ENCODE data around the gene SENP7.

The SENP7 gene

DNA sequence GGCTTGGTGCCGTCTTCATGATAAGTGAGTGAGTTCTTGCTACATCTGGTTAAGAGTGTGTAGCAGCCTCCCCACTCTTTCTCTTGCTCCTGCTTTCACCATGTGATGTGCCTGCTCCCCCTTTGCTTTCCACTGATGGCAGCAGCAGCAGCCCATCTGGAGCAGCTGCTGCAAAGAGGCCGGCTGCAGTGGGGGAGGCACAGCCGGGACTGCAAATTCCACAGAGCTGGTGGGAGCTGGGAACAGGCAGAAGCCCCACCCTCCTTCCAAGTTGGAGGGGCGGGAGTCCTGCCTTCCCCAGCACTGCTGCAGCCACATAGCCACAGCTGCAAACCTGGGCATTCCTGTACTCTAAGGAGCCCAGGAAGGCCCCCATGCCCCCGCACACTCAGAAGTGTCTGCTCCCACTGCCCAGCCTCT, 129.8 kb downstream of the SENP7 start:
- no peak overlapping the region for H3K4me3 ChIP-seq (ENCODE audit: low read depth, low read length)
- H3K18ac ChIP-seq (ENCODE audit: low read length) = no peak overlapping the region
- H3K36me3 ChIP-seq (ENCODE audit: control insufficient read depth in 1 of 2, insufficient read depth in 2 of 2, low read length in 2 of 2) = no peaks in the 10 kb centered on the region
- no peak overlapping the region for H3K4ac ChIP-seq (ENCODE audit: low read depth, low read length)
- no peaks in the 10 kb centered on the region for H3K79me2 ChIP-seq (ENCODE audit: control insufficient read depth, insufficient read depth, low read length, poor library complexity)
- no peak overlapping the region for H3K14ac ChIP-seq (ENCODE audit: low read length)
- no CpG with 5 or more reads among the region's 5 CpGs for WGBS (ENCODE audit: extremely low coverage, insufficient coverage, insufficient read length)
- H3K9me3 ChIP-seq (ENCODE audit: insufficient read depth, low read depth, low read length) = no peaks in the 10 kb centered on the region
- H4K8ac ChIP-seq (ENCODE audit: low read depth, low read length) = no peak overlapping the region
- no peaks in the 10 kb centered on the region for H3K27me3 ChIP-seq (ENCODE audit: insufficient read depth, low read length)
- no peaks in the 10 kb centered on the region for H3K79me1 ChIP-seq (ENCODE audit: low read length)
- H3K27ac ChIP-seq (ENCODE audit: low read depth, low read length) = no peak overlapping the region
- H3K4me2 ChIP-seq (ENCODE audit: low read length) = no peak overlapping the region
- DNase-seq = no peak
- no peak overlapping the region for H2AK5ac ChIP-seq (ENCODE audit: low read length)
- no peak overlapping the region for H3K23ac ChIP-seq (ENCODE audit: low read length)
- no peak overlapping the region for H3K9ac ChIP-seq (ENCODE audit: low read length)
- H3K4me1 ChIP-seq (ENCODE audit: control insufficient read depth in 1 of 2, insufficient read depth in 2 of 2, low read length in 2 of 2) = peaks cover 5 to 9% of the 10 kb centered on the region in 2 experiments
- H4K91ac ChIP-seq (ENCODE audit: low read depth, low read length) = no peak overlapping the region
- H4K12ac ChIP-seq (ENCODE audit: low read depth, low read length) = no peak overlapping the region
- H2BK12ac ChIP-seq (ENCODE audit: low read length) = no peak overlapping the region
- H2AFZ ChIP-seq (ENCODE audit: insufficient read depth, low read length, poor library complexity) = no peak overlapping the region
- no peak overlapping the region for H2BK120ac ChIP-seq (ENCODE audit: insufficient read depth, low read length, poor library complexity)
- no peak overlapping the region for H2BK5ac ChIP-seq (ENCODE audit: low read depth, low read length, poor library complexity)

DNA sequence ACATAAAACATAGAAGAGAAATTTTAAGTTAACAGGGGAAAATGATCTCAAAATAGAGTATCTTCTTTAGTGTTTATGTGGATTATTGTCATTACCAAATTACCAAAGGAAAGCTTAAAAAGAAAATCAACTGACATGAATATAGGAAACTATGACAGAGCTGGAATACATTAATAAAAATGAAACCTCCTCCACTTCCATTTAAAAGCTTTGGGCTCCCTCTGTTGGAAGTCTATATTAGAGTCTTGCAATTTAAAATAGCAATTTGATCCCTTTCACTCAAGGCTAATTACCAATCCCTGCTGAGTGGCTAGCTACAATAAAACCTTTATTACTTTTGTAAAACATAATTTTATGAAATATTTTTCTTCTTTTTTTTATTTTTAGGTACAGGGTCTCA, 131.2 kb downstream of the SENP7 start:
- DNase-seq = peak in 1 of 2 donors; percentile 50
- no peaks in the 10 kb centered on the region for H3K79me1 ChIP-seq (ENCODE audit: low read length)
- H3K23ac ChIP-seq (ENCODE audit: low read length) = no peak overlapping the region
- H3K14ac ChIP-seq (ENCODE audit: low read length) = no peak overlapping the region
- no peak overlapping the region for H3K4ac ChIP-seq (ENCODE audit: low read depth, low read length)
- no peak overlapping the region for H3K4me2 ChIP-seq (ENCODE audit: low read length)
- H3K36me3 ChIP-seq (ENCODE audit: control insufficient read depth in 1 of 2, insufficient read depth in 2 of 2, low read length in 2 of 2) = no peaks in the 10 kb centered on the region
- no peak overlapping the region for H3K4me3 ChIP-seq (ENCODE audit: low read depth, low read length)
- H2AK5ac ChIP-seq (ENCODE audit: low read length) = no peak overlapping the region
- no peak overlapping the region for H4K12ac ChIP-seq (ENCODE audit: low read depth, low read length)
- no peak overlapping the region for H2BK12ac ChIP-seq (ENCODE audit: low read length)
- H2BK5ac ChIP-seq (ENCODE audit: low read depth, low read length, poor library complexity) = no peak overlapping the region
- no peak overlapping the region for H4K8ac ChIP-seq (ENCODE audit: low read depth, low read length)
- H3K9ac ChIP-seq (ENCODE audit: low read length) = no peak overlapping the region
- no peak overlapping the region for H4K91ac ChIP-seq (ENCODE audit: low read depth, low read length)
- H3K9me3 ChIP-seq (ENCODE audit: insufficient read depth, low read depth, low read length) = no peaks in the 10 kb centered on the region
- H3K18ac ChIP-seq (ENCODE audit: low read length) = no peak overlapping the region
- no peak overlapping the region for H3K27ac ChIP-seq (ENCODE audit: low read depth, low read length)
- no peaks in the 10 kb centered on the region for H3K27me3 ChIP-seq (ENCODE audit: insufficient read depth, low read length)
- H2AFZ ChIP-seq (ENCODE audit: insufficient read depth, low read length, poor library complexity) = no peak overlapping the region
- peaks cover 5 to 7% of the 10 kb centered on the region in 2 experiments for H3K4me1 ChIP-seq (ENCODE audit: control insufficient read depth in 1 of 2, insufficient read depth in 2 of 2, low read length in 2 of 2)
- no peak overlapping the region for H2BK120ac ChIP-seq (ENCODE audit: insufficient read depth, low read length, poor library complexity)
- no peaks in the 10 kb centered on the region for H3K79me2 ChIP-seq (ENCODE audit: control insufficient read depth, insufficient read depth, low read length, poor library complexity)

DNA sequence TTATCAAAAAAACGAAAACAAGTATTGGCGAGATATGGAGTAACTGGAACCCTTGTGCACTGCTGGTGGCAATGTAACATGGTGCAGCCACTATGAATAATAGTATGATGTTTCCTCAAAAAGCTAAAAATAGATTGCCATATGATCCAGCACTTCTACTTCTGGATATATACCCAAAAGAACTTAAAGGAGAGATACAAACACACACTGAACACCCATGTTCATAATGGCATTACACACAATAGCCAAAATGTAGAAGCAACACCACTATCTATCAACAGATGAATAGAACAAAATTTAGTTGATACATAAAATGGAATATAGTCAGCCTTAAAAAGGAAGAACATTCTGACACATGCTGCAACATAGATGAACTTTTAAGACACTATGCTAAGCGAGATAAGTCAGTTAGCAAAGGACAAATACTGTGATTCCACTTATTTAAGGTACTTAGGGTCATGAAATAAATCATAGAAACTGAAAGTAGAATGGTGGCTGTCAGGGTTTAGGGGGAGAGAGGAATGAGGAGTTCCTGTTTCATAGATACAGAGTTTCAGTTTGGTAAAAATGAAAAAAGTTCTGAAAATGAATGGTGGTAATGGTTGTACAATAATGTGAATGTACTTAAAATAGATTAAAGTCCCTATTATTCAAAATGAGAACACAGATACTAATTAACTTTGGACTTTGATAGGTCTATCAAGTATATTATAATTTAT, 133.2 kb downstream of the SENP7 start:
- H3K9ac ChIP-seq (ENCODE audit: low read length) = no peak overlapping the region
- no peak overlapping the region for H3K23ac ChIP-seq (ENCODE audit: low read length)
- H2AK5ac ChIP-seq (ENCODE audit: low read length) = no peak overlapping the region
- no peak overlapping the region for H3K27ac ChIP-seq (ENCODE audit: low read depth, low read length)
- H3K4me3 ChIP-seq (ENCODE audit: low read depth, low read length) = no peak overlapping the region
- H3K36me3 ChIP-seq (ENCODE audit: control insufficient read depth in 1 of 2, insufficient read depth in 2 of 2, low read length in 2 of 2) = no peaks in the 10 kb centered on the region
- H3K18ac ChIP-seq (ENCODE audit: low read length) = no peak overlapping the region
- peaks cover 4 to 5% of the 10 kb centered on the region in 2 experiments for H3K4me1 ChIP-seq (ENCODE audit: control insufficient read depth in 1 of 2, insufficient read depth in 2 of 2, low read length in 2 of 2)
- no peaks in the 10 kb centered on the region for H3K9me3 ChIP-seq (ENCODE audit: insufficient read depth, low read depth, low read length)
- H2BK120ac ChIP-seq (ENCODE audit: insufficient read depth, low read length, poor library complexity) = no peak overlapping the region
- H2BK5ac ChIP-seq (ENCODE audit: low read depth, low read length, poor library complexity) = no peak overlapping the region
- no peak for DNase-seq
- no peaks in the 10 kb centered on the region for H3K79me1 ChIP-seq (ENCODE audit: low read length)
- no peak overlapping the region for H4K12ac ChIP-seq (ENCODE audit: low read depth, low read length)
- H3K79me2 ChIP-seq (ENCODE audit: control insufficient read depth, insufficient read depth, low read length, poor library complexity) = no peaks in the 10 kb centered on the region
- no peak overlapping the region for H4K8ac ChIP-seq (ENCODE audit: low read depth, low read length)
- no peak overlapping the region for H2AFZ ChIP-seq (ENCODE audit: insufficient read depth, low read length, poor library complexity)
- H3K4ac ChIP-seq (ENCODE audit: low read depth, low read length) = no peak overlapping the region
- H4K91ac ChIP-seq (ENCODE audit: low read depth, low read length) = no peak overlapping the region
- no peaks in the 10 kb centered on the region for H3K27me3 ChIP-seq (ENCODE audit: insufficient read depth, low read length)
- no peak overlapping the region for H2BK12ac ChIP-seq (ENCODE audit: low read length)
- no CpG with 5 or more reads among the region's 3 CpGs for WGBS (ENCODE audit: extremely low coverage, insufficient coverage, insufficient read length)
- no peak overlapping the region for H3K4me2 ChIP-seq (ENCODE audit: low read length)
- no peak overlapping the region for H3K14ac ChIP-seq (ENCODE audit: low read length)

DNA sequence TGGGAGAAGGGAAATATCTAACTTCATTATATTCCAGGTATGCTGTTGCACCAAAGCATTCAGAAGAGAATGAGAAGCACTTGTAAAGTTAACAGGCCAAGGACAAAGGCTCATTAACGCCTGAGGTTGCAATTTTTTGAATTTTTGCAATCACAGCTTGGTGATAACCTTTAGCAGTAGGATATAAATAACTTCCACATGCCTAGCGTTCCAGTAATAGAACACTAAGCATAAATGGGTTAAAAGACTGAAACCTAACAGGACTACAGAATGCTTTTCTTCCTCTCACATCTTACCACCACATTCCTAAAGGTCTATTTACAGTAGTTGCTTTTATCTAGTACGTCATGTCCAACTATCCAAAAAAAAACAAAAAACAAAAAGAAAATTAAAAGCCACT, 135.2 kb downstream of the SENP7 start:
- H3K9me3 ChIP-seq (ENCODE audit: insufficient read depth, low read depth, low read length) = no peaks in the 10 kb centered on the region
- no peaks in the 10 kb centered on the region for H3K4me1 ChIP-seq (ENCODE audit: control insufficient read depth in 1 of 2, insufficient read depth in 2 of 2, low read length in 2 of 2)
- peak; percentile 80 to 97 for DNase-seq
- no peak overlapping the region for H3K14ac ChIP-seq (ENCODE audit: low read length)
- H3K23ac ChIP-seq (ENCODE audit: low read length) = no peak overlapping the region
- H2BK5ac ChIP-seq (ENCODE audit: low read depth, low read length, poor library complexity) = no peak overlapping the region
- no peak overlapping the region for H3K9ac ChIP-seq (ENCODE audit: low read length)
- no peaks in the 10 kb centered on the region for H3K27me3 ChIP-seq (ENCODE audit: insufficient read depth, low read length)
- H4K91ac ChIP-seq (ENCODE audit: low read depth, low read length) = no peak overlapping the region
- H3K4me2 ChIP-seq (ENCODE audit: low read length) = no peak overlapping the region
- H4K8ac ChIP-seq (ENCODE audit: low read depth, low read length) = no peak overlapping the region
- no peak overlapping the region for H3K4me3 ChIP-seq (ENCODE audit: low read depth, low read length)
- no peaks in the 10 kb centered on the region for H3K79me2 ChIP-seq (ENCODE audit: control insufficient read depth, insufficient read depth, low read length, poor library complexity)
- no peak overlapping the region for H2AFZ ChIP-seq (ENCODE audit: insufficient read depth, low read length, poor library complexity)
- H3K79me1 ChIP-seq (ENCODE audit: low read length) = no peaks in the 10 kb centered on the region
- H3K18ac ChIP-seq (ENCODE audit: low read length) = no peak overlapping the region
- WGBS (ENCODE audit: extremely low coverage, insufficient coverage, insufficient read length) = no CpG with 5 or more reads among the region's 3 CpGs
- no peaks in the 10 kb centered on the region for H3K36me3 ChIP-seq (ENCODE audit: control insufficient read depth in 1 of 2, insufficient read depth in 2 of 2, low read length in 2 of 2)
- H2BK12ac ChIP-seq (ENCODE audit: low read length) = no peak overlapping the region
- H2AK5ac ChIP-seq (ENCODE audit: low read length) = no peak overlapping the region
- H4K12ac ChIP-seq (ENCODE audit: low read depth, low read length) = no peak overlapping the region
- H3K4ac ChIP-seq (ENCODE audit: low read depth, low read length) = no peak overlapping the region
- no peak overlapping the region for H3K27ac ChIP-seq (ENCODE audit: low read depth, low read length)
- H2BK120ac ChIP-seq (ENCODE audit: insufficient read depth, low read length, poor library complexity) = no peak overlapping the region
